Posterior vena cava (tissue), 2 donors: ENCODE results near the gene SLC4A2. TPM values are rescaled to one million over a fixed set of nuclear protein-coding genes. Genes with fewer than 3 reads are reported as not detected.
"Not testable (repeated sequence)": the region's sequence is repeated elsewhere in the genome, so short reads cannot be mapped to it uniquely, and the experiment has no call there.

Experiments used
- DNase-seq: peaks from one replicate; pipeline ENCODE4 v3.0.0-alpha.2; 2020; ENCODE audit warnings: low spot score
- intact Hi-C, 2 donors: fragments of 100-400 bp; cut with DNase I; formaldehyde crosslinking; loops; one replicate each; pipeline versions ENCODE4 v1.14.1 to v1.14.2; 2022 to 2023
- total RNA-seq, 2 donors: library from RNA; stranded (reverse); fragmentation: NEBNext Ultra II Directional; extraction: Animal tissue kit (Norgen Biotek cat#: 25700); gene quantifications; one replicate each; pipeline ENCODE4 v1.2.1, GENCODE V29; 2021
- donor health status: DM: yes; HTN: yes; CAD: no.
- donor health status: DM: yes; HTN: yes; CAD: no.

SLC4A2 gene
- total RNA-seq, 2 donors from 2014 or later = 105 to 212 TPM

DNA sequence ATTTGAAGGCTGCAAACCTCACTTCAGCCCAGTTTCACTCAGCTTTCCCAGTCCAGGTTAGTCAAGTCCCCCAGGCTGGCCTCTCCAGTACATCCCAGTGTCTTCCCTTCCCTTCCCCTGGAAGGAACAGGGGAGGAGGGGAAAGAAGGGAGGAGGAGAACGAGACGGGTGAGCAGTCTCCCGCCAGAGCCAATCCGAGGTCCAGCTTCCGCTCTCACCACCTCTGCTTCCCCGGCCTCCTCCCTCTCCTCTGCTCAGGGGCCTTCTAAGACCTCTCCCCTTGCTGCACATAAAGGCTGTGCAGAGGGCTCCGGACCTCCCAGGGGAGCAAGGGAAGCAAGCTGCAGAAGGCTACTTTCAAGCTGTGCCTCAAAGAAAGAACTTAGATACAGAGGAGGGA, 39.2 kb upstream of the SLC4A2 start:
- intact Hi-C loops = no loop called here
- no peak for DNase-seq

DNA sequence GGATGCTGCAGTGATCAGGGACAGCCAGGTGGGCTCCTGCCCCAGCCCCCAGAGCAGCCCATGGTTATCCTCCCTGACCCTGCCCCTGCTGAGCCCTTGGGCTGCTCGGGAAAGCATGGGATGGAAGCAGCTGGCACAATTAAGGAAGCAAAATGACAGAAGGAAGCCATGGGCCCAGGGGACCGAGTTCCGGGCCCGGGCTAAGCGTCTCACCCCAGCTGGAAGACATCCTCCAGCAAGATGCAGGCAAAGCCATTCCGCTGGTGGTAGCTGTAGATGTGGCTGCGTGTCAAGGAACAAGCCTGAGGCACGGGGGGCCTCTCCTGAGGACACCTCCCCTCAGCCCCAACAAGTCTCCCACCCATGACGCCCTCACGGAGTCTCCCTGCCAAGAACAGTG, 36.2 kb upstream of the SLC4A2 start:
- DNase-seq = no peak
- intact Hi-C loops = no loop called here

DNA sequence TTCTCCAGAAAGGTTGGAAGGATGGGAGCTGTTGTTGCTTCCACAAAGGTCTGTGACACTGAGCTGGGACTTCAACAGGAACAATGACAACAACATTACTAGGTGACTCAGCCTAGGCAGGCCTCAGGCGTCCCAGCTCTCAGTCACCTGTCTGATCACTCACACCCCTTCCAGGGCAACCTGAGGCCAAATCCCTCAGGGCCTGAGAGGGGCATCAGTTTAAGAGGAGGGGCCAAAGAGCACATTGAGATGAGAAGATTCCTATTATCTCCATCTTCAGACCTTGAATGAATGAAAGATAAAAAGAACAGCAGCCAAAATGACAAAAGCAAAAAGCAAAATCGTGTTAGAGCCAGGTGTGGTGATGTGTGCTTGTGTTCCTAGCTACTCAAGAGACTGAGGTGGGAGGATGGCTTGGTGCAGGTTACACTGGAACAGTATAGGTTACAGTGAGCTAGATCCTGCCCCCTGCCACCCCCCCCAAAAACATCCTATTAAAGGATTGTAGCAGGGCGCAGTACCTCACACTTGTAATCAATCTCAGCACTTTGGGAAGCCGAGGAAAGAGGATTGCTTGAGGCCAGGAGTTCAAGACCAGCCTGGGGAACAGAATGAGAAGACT, 34.8 kb upstream of the SLC4A2 start, which contains the start of gene ATG9B:
TSS of gene ATG9B (minus strand) at position 60 of the 622 bp plus-strand sequence. CDS start 71 bp downstream, outside the sequence.
- intact Hi-C loops = no loop called here

DNA sequence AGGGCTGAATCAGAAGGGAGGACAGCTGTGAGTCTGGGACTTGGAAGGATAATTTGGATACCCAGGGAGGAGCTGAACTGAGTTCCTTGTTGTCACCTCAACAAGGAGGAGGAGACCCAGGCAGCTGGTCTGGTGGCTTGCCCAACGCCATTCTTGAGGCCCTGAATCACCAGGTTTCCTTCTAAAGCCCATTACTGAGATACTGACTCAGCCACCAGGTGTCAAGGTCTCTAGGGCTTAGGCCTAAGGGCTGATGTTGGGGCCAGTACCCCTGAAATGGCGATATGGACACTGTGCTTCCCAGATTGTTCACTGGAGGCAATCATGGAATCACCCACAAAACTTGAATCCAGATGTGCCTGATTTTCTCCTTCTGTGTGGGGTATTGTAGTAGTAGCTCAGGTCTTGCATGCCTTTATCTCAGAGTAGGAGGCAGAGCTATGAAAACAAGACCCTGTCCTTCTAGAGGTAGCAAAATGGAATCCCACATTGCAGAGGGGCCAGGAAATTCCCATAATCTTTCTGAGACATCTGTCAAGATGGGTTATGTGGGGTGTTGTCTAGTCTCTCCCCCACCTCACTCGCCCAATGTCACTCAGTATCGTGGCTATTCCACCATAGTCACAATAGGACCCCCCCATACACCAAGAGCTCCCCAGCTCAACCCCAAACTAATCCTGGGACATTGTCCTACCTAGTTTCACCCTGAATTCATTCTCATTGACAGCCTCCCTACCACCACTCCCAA, 33.3 kb upstream of the SLC4A2 start:
- intact Hi-C loops = no loop called here
- DNase-seq = no peak

More for the DNA sequence above, 34.8 kb upstream of the SLC4A2 start, which contains the start of gene ATG9B:
- no peak for DNase-seq

DNA sequence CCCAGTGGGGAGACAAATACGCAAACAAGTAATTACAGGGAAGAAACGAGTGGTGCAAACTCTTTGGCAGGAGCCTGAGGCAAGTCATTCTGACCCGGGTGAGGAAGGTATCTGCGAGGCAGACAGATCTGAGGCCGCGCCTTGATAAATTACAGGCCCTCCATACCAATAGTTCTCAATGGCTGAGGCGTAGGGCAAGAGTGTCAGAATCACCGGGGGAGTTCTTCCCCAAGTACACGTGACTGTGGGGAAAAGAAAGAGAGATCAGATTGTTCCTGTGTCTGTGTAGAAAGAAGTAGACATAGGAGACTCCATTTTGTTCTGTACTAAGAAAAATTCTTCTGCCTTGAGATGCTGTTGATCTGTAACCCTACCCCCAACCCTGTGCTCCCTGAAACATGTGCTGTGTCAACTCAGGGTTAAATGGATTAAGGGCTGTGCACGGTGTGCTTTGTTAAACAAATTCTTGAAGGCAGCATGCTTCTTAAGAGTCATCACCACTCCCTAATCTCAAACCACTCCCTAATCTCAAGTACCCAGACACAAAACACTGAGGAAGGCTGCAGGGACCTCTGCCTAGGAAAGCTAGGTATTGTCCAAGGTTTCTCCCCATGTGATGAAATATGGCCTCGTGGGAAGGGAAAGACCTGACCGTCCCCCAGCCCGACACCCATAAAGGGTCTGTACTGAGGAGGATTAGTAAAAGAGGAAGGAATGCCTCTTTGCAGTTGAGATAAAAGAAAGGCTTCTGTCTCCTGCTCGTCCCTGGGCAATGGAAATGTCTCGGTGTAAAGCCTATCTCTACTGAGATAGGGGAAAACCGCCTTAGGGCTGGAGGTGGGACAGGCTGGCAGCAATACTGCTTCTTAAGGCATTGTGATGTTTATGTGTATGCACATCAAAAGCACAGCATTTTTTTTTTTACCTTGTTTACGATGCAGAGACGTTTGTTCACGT, 32.3 kb upstream of the SLC4A2 start:
- intact Hi-C loops, DNase-seq: not testable (repeated sequence)

DNA sequence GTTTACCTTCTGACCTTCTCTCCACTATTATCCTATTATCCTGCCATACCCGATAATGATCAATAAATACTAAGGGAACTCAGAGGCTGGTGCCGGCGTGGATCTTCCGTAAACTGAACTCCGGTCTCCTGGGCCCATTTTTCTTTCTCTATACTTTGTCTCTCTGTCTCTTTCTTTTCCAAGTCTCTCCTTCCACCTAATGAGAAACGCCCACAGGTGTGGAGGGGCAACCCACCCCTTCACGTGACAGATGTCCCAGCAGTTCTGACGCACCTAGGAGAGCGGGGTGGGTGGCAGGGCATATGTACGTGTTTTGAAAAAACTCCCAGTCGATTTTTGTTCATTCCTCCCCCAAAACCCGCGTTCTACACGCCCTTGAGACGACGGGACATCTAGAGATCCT, 31.7 kb upstream of the SLC4A2 start:
- intact Hi-C loops = not testable (repeated sequence)

DNA sequence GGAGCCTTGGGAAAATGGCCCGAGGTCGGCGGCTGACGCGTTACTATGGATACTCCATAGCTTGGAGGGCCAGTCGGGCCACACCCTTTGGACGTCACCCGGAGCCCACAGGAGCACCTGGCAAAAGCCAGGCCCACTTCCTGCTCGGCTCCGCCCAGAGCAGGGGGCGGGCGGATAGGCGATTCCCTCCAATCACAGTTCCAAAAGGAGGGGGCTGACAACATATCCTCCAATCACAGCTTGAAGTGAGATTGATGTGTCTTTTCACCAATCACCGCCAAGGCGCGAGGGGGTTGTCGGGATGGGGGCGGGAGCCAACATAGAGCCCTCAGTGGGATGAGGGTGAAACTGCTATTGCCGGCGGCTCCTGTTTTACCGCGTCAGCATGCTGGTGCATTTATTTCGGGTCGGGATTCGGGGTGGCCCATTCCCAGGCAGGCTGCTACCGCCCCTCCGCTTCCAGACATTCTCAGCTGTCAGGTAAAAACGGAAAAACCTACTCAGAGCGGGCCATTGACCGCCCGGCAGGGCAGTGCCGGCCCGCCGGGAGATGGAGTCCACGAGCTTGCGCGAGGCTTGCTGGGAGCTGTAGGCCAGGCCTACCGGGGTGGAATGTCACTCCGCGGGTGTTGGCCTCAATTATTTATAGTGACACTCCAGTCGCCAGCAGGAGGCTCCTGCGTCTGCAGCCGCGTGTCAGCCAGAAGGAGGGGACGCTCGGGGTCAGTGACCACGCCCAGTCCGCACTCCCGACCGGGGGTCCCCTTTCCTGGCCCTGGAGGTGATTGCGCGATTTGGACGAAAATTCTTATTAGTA, 31.1 kb upstream of the SLC4A2 start, which contains the start of gene ABCB8:
TSS of gene ABCB8 (plus strand) at position 320 of the 817 bp plus-strand sequence. CDS start at position 386, 66 bp downstream.
- intact Hi-C loops = no loop called here
- DNase-seq = peak; percentile 99

More for the DNA sequence above, 31.7 kb upstream of the SLC4A2 start:
- DNase-seq = not testable (repeated sequence)

DNA sequence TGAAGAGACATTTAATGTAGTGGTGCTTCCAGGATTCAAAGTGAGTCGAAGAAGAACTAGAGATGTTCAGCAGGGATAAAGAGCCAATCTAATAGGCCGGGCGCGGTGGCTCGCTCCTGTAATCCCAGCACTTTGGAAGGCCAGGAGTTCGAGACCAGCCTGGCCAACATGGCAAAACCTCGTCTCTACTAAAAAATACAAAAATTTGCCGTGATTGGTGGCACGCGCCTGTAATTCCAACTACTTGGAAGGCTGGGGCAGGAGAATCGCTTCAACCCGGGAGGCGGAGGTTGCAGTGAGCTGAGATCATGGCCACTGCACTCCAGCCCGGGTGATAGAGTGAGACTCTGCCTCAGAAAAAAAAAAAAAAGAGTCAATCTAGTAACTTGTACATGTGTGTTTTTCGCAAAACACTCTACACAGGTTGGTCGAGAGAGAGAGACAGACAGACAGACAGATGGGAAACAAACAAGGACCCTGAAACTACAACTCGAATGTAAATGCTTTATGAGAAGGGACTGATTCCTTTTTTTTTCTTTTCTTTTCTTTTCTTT, 30.4 kb upstream of the SLC4A2 start:
- intact Hi-C loops = no loop called here
- DNase-seq = no peak

DNA sequence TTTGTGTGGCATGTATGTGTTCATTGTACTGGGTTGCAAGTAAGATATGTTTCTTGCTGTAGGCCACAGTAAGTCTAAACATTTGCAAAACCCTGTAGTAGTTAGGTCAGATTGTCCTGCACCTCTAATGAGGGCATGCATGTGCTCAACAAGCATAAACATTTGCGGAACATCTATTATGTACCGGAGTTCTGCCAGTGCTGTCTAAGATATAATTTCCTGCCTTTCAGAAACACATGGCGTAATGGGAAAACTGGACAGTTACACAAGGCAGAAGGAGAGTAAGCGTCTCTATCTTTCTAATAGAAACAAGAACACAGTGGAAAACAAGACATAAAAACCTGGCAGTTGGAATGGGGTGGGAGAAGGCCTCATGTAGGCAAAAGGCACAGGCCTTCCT, 28.4 kb upstream of the SLC4A2 start:
- intact Hi-C loops = no loop called here

DNA sequence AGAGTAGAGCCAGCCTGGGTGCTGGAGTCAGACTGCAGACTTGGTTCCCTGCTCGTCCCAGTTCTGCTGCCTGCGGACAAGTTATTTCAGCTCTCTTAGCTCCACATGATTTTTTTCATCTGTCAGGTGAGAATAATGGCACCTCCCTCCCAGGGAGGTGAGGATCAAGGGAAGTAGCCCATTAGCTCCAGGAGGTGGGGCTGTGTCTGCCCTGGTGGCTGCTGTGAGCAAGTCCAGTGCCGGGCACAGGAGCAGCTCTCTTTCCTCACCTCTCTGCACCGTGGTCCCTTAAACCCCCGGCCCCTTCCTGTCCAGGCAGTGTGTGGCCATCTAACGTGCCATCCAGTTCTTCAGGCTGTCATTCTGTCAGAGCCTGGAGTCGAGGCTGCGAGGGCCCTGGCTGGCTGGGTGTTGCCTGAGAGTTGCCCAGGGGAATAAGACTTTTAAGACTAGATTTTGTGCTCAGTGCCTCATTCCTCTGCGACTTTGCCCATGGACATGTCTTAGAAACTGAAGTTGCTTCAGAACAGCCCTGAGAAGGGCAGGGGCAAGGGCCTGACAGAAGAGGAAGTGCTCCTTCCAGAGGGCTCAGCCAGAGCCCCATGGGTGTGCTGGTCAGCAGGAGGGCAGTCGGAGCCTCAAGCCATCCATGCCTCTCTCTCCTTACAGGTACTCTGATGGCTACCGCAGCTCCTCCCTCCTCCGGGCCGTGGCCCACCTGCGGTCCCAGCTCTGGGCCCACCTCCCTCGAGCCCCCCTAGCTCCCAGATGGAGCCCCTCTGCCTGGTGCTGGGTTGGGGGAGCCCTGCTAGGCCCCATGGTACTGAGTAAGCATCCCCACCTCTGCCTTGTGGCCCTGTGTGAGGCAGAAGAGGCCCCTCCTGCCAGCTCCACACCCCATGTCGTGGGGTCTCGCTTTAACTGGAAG, 26.2 kb upstream of the SLC4A2 start:
- DNase-seq = no peak
- intact Hi-C loops = no loop called here

More for the DNA sequence above, 28.4 kb upstream of the SLC4A2 start:
- no peak for DNase-seq

DNA sequence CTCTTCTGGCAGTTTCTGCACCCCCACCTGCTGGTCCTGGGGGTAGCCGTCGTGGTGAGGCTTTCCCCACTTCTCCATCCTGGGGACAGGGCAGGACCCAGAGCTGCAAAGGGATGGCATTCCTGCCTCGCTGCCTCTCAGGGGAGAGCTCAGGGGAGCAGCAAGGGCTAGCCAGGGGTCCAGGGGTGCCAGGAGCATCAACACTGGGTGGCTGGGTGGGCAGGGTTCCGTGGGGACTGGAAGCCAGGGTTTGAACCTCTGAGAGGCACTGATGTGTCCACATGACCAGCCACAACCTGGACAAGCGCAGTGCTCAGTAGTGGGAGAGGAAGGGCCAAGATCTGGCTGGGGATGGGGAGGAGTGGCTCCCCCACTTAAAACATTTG, 25.5 kb upstream of the SLC4A2 start:
- no peak for DNase-seq
- intact Hi-C loops = no loop called here

DNA sequence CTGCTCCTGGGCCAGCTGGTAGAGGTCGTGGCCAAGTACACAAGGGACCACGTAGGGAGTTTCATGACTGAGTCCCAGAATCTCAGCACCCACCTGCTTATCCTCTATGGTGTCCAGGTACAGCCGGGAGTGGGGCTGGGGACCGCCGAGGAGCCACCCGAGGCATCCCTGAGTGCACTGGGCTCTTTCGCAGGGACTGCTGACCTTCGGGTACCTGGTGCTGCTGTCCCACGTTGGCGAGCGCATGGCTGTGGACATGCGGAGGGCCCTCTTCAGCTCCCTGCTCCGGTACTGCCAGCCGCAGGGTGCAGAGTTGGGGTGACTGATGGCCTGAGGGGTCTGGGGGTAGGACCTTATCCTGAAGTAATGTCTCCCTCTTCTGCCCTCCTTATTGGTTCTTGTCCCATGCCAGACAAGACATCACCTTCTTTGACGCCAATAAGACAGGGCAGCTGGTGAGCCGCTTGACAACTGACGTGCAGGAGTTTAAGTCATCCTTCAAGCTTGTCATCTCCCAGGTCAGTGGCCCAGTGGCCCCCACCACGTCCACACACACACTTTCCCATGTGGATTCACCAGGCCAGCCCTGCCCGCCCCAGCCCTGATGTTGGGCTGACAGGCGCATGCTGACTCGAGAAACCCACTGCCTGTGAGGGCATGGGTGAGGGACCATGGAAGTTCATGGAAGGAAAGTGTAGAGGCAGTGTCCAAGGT, 24.9 kb upstream of the SLC4A2 start:
- intact Hi-C loops = loop anchor here in 1 of 2 donors (5.0 kb wide), 1 partner anchor 78 kb away; no protein-coding TSS in a partner anchor
- no peak for DNase-seq

DNA sequence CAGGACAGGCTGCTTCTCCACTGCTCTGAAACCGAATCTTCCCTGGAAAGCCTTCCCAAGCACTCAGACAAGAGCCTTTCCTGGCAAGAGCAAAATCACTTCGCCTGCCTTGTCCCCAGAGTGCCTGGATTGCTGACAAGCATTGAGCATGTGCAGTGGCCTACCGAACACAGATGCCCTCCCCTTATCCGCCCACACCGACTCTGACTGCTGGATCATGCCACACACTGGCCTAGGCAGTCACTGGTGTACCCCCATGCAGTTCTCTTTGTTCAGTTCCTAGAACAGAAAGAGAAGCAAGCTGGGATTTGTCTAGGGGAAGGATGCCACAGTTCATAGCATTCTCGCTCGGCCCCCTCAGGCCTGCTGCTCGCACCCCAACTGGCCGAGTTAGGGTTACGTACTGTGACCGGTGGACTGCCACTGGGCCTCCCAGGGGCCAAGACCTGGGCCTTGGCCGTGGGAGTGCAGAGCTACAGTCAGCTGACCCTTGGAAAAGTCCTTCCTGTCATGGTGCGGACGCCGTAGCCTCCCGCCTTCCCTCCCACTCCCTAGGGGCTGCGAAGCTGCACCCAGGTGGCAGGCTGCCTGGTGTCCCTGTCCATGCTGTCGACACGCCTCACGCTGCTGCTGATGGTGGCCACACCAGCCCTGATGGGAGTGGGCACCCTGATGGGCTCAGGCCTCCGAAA, 24.2 kb upstream of the SLC4A2 start:
- DNase-seq = no peak
- intact Hi-C loops = loop anchor here in 1 of 2 donors (5.0 kb wide), 1 partner anchor 77 kb away; no protein-coding TSS in a partner anchor

DNA sequence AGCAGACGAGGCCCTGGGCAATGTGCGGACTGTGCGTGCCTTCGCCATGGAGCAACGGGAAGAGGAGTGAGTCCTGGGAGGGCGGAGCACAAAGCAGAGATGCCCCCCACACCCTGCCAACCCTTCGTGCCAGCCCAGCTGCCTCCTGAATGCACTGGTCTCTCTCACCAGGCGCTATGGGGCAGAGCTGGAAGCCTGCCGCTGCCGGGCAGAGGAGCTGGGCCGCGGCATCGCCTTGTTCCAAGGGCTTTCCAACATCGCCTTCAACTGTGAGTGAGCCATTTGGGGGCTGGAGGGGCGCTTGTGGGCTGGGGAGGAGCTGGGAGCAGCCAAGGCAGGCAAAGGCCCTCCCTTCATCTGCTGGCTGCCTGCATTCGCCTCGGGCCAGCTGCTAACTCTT, 23.5 kb upstream of the SLC4A2 start:
- intact Hi-C loops = loop anchor here in 1 of 2 donors (5.0 kb wide), 1 partner anchor 76 kb away; no protein-coding TSS in a partner anchor
- no peak for DNase-seq

DNA sequence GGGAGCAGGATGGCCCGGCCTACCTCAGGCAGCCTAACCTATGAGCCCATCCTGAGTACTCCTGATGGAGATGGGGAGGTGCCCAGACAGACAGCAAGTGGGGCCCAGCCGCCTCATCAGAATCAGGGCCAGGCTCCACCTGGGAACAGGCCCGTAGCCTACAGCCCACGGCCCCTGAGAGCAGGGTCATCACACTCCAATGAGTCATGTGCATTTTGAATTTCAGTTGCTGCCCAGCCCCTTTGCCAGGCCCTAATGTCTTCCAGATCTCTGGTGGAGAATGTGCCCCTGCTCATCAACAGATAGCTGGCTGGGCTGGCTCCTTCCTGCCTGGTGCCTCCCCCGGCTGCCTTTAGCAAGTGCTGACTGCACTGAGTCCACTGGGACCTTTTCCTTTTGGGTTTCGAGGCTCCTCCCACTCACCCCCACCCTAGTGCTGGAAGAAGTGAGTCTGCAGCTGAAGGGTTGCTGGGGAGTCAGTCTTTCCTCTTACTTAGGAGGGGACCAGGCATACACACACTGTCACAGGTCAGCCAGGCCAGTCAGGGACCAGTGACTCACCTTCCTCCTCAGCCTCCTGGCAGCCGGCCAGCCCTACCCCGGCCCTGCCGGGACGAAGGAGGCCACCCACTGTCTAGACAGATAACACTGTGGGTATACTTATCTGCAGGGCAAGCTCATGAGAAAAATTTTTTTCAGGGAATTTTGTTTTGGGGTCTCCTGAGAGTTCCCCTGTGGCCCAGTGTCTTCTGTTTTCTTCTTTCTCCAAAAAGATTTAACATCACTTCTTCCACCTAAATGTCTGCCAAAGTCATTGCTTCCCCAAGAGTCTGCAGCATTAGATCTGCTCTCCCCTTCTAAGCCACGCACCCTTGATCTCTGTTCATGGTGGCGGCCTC, 20.2 kb upstream of the SLC4A2 start:
- DNase-seq = peak; percentile 96
- intact Hi-C loops = loop anchor here in 1 of 2 donors (5.0 kb wide), 1 partner anchor 73 kb away; no protein-coding TSS in a partner anchor
